CD14-positive monocyte (primary cell): ENCODE data around the gene PTPRR. TPM values are rescaled to one million over a fixed set of nuclear protein-coding genes. Genes with fewer than 3 reads are reported as not detected.

Experiments
- DNase-seq, 3 donors: peaks; one replicate each; pipeline ENCODE4 v3.0.0-alpha.2; 2011 to 2022
- H2AFZ ChIP-seq: 2 replicates; pipeline ENCODE4 v1.6.0; 2012; ENCODE audit warnings: mild to moderate bottlenecking, low read depth, low read length, inconsistent platforms; ENCODE audit not compliant: insufficient read depth, poor library complexity, severe bottlenecking
- H3K27ac ChIP-seq, 2 donors: 1 replicate in 1 of 2; 2 replicates in 1 of 2; pipeline ENCODE4 v1.5.1; 2012 to 2013; ENCODE audit warnings: low read length in 2 of 2, control low read depth in 1 of 2, inconsistent platforms in 1 of 2, low read depth in 1 of 2, mild to moderate bottlenecking in 1 of 2
- H3K27me3 ChIP-seq, 2 donors: one replicate each; pipeline versions ENCODE4 v1.6.0 to v1.6.1; 2011 to 2013; ENCODE audit warnings: low read length in 2 of 2; ENCODE audit not compliant: control insufficient read depth in 2 of 2, insufficient read depth in 2 of 2
- H3K36me3 ChIP-seq, 2 donors: replicated peaks in 1 of 2; 1 replicate in 1 of 2; 2 replicates in 1 of 2; pipeline versions ENCODE4 v1.5.1 to v1.6.1; 2012 to 2013; ENCODE audit warnings: low read length in 2 of 2, control low read depth in 1 of 2, inconsistent platforms in 1 of 2, mild to moderate bottlenecking in 1 of 2; ENCODE audit not compliant: insufficient read depth in 2 of 2, control insufficient read depth in 1 of 2
- H3K4me1 ChIP-seq, 2 donors: 1 replicate in 1 of 2; 2 replicates in 1 of 2; pipeline versions ENCODE4 v1.5.1 to v1.6.1; 2012 to 2013; ENCODE audit warnings: low read length in 2 of 2, control low read depth in 1 of 2, inconsistent platforms in 1 of 2, mild to moderate bottlenecking in 1 of 2, moderate library complexity in 1 of 2; ENCODE audit not compliant: insufficient read depth in 2 of 2, control insufficient read depth in 1 of 2
- H3K4me2 ChIP-seq: replicated peaks from 2 replicates; pipeline ENCODE3; 2012; ENCODE audit warnings: low read length, moderate library complexity, mild to moderate bottlenecking; ENCODE audit not compliant: poor library complexity, severe bottlenecking; ENCODE audit errors: extremely low read depth
- H3K4me3 ChIP-seq, 3 experiments: fragments of 200-600 bp in 1 of 3; sonication (generic) in 1 of 3; replicated peaks in 1 of 3; 1 replicate in 2 of 3; 2 replicates in 1 of 3; pipeline ENCODE4 v1.5.1; 2011 to 2013; ENCODE audit warnings: low read length in 3 of 3, mild to moderate bottlenecking in 3 of 3, control low read depth in 2 of 3, low read depth in 2 of 3, inconsistent platforms in 1 of 3, moderate library complexity in 1 of 3
- H3K79me2 ChIP-seq: 2 replicates; pipeline ENCODE4 v1.6.0; 2012; ENCODE audit warnings: mild to moderate bottlenecking, control low read depth, inconsistent platforms, low read length, moderate library complexity; ENCODE audit not compliant: insufficient read depth
- H3K9ac ChIP-seq: 2 replicates; pipeline ENCODE4 v1.6.0; 2017; ENCODE audit warnings: low read length, mild to moderate bottlenecking; ENCODE audit not compliant: insufficient read depth, poor library complexity, severe bottlenecking
- H3K9me3 ChIP-seq, 2 donors: replicated peaks in 1 of 2; 1 replicate in 1 of 2; 2 replicates in 1 of 2; pipeline versions ENCODE4 v1.5.1 to v1.6.1; 2012 to 2013; ENCODE audit warnings: low read length in 2 of 2, control low read depth in 1 of 2; ENCODE audit not compliant: control insufficient read depth in 1 of 2, insufficient read depth in 1 of 2
- H4K20me1 ChIP-seq: 2 replicates; pipeline ENCODE4 v1.6.0; 2012; ENCODE audit warnings: mild to moderate bottlenecking, low read length, control low read depth, moderate library complexity; ENCODE audit not compliant: insufficient read depth
- H3K27ac Mint-ChIP-seq, 7 donors: one replicate each; pipeline ENCODE4 v1.8.0; 2020; ENCODE audit warnings: mild to moderate bottlenecking in 7 of 7, mixed read lengths in 7 of 7, moderate library complexity in 6 of 7, inconsistent platforms in 2 of 7
- H3K27me3 Mint-ChIP-seq, 3 donors: one replicate each; pipeline ENCODE4 v1.8.0; 2021 to 2022; ENCODE audit warnings: low read depth in 3 of 3, mild to moderate bottlenecking in 3 of 3, mixed read lengths in 3 of 3, moderate library complexity in 3 of 3, inconsistent platforms in 1 of 3
- H3K36me3 Mint-ChIP-seq, 2 donors: one replicate each; pipeline ENCODE4 v1.8.0; 2020; ENCODE audit warnings: mixed read lengths in 2 of 2, inconsistent platforms in 1 of 2, mild to moderate bottlenecking in 1 of 2
- H3K4me1 Mint-ChIP-seq: one replicate; pipeline ENCODE4 v1.8.0; 2020; ENCODE audit warnings: mild to moderate bottlenecking, mixed read lengths
- H3K4me3 Mint-ChIP-seq, 2 donors: one replicate each; pipeline ENCODE4 v1.8.0; 2020; ENCODE audit warnings: mild to moderate bottlenecking in 2 of 2, mixed read lengths in 2 of 2, moderate library complexity in 1 of 2
- H3K9me3 Mint-ChIP-seq, 7 donors: one replicate each; pipeline ENCODE4 v1.8.0; 2020 to 2022; ENCODE audit warnings: mixed read lengths in 7 of 7, mild to moderate bottlenecking in 6 of 7, moderate library complexity in 6 of 7, inconsistent platforms in 2 of 7
- WGBS: methylation state at CpG from one replicate; pipeline ENCODE4 v1.1.5; 2013; ENCODE audit warnings: missing lambda C conversion rate; ENCODE audit not compliant: insufficient coverage; 5-methylcytosine and 5-hydroxymethylcytosine counted together
- intact Hi-C, 2 donors: fragments of 100-400 bp; cut with micrococcal nuclease; formaldehyde crosslinking; loops; one replicate each; pipeline versions ENCODE4 v1.15.0 to v1.15.1; 2023
- polyA plus RNA-seq, 3 donors: library from polyadenylated mRNA; depleted of rRNA in 1 of 3; unstranded in 2 of 3; stranded (reverse) in 1 of 3; fragments of 300-500 nt in 2 of 3; fragments of >200 nt in 1 of 3; fragmentation: Illumina TruSeq in 2 of 3; gene quantifications; 1 replicate in 2 of 3; 2 replicates in 1 of 3; pipeline ENCODE4 v1.2.3, GENCODE V29; 2012 to 2021
- TF ChIP-seq, protein P1 (sequence below): fragments of 200-600 bp; IDR thresholded peaks from one replicate; pipeline ENCODE4 v1.8.0; 2022; ENCODE audit warnings: antibody characterized with exemption, mild to moderate bottlenecking

Gene PTPRR
- polyA plus RNA-seq, 3 donors, result not detected

DNA sequence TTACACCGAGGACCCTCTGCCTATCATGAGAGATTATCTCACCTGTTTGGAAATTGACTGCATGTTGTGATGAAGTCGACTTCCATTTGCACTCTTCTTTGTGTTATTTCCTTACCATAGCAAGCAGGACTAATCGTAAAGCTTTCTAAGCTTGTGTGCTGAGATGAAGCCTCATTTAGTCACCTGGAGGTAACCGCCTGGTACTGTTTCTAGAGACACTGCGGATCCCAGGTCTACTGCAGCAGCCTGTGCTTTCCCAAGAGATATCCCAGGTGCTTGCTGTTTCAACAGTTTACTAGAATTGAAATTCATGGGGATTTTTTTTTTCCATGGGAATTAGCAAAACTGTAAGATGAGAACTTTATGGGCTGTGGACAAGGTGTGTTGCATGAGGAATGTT, 131.8 kb downstream of the PTPRR start:
- Histone ChIP-seq H3K27me3 (no peaks in the 10 kb centered on the region), H2AFZ (no peak overlapping the region), H3K79me2 (no peaks in the 10 kb centered on the region), H3K4me2 (no peak overlapping the region), H3K36me3 (no peaks in the 10 kb centered on the region), H3K4me1 (no peaks in the 10 kb centered on the region), H3K9ac (no peak overlapping the region), H3K9me3 (peaks cover 0 to 8% of the 10 kb centered on the region in 2 donors), H4K20me1 (no peaks in the 10 kb centered on the region), H3K4me3 (no peak overlapping the region), H3K27ac (no peak overlapping the region)
- intact Hi-C loops, result no loop called here
- no peak for DNase-seq
- no peaks in the 10 kb centered on the region for H3K4me1 Mint-ChIP-seq
- 89% methylated on average over 3 of the region's 5 CpGs for WGBS
- TF ChIP-seq, protein P1, sequence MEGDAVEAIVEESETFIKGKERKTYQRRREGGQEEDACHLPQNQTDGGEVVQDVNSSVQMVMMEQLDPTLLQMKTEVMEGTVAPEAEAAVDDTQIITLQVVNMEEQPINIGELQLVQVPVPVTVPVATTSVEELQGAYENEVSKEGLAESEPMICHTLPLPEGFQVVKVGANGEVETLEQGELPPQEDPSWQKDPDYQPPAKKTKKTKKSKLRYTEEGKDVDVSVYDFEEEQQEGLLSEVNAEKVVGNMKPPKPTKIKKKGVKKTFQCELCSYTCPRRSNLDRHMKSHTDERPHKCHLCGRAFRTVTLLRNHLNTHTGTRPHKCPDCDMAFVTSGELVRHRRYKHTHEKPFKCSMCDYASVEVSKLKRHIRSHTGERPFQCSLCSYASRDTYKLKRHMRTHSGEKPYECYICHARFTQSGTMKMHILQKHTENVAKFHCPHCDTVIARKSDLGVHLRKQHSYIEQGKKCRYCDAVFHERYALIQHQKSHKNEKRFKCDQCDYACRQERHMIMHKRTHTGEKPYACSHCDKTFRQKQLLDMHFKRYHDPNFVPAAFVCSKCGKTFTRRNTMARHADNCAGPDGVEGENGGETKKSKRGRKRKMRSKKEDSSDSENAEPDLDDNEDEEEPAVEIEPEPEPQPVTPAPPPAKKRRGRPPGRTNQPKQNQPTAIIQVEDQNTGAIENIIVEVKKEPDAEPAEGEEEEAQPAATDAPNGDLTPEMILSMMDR, result no peak
- no peaks in the 10 kb centered on the region for H3K36me3 Mint-ChIP-seq
- no peak overlapping the region for H3K27ac Mint-ChIP-seq
- no peak overlapping the region for H3K4me3 Mint-ChIP-seq
- H3K9me3 Mint-ChIP-seq, result peaks cover 0 to 3% (median 0%) of the 10 kb centered on the region in 7 donors
- peaks cover 0 to 4% (median 0%) of the 10 kb centered on the region in 3 donors for H3K27me3 Mint-ChIP-seq

DNA sequence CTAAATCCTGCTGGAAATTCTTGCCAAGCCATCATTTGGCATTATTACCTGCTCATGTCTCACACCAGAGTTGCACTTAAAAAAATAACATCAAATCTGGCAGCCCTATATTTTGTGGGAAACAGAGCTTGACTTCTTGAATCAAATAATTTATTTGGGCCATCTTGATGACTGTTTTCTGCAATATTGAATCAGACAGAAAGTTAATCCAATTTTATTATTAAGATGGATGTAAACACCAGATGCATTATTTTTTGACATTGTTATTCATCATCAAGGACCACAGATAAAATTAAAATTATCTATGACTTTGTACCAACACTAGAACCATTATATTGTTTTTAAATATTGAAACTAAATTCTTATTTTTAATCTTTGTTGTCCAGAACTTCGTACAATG, 132.9 kb downstream of the PTPRR start:
- no peak for DNase-seq
- no CpG with 5 or more reads among the region's 1 CpG for WGBS
- H3K27me3 Mint-ChIP-seq, result peaks cover 0 to 4% (median 0%) of the 10 kb centered on the region in 3 donors

More for the DNA sequence above, 132.9 kb downstream of the PTPRR start:
- Histone ChIP-seq H3K36me3 (no peaks in the 10 kb centered on the region), H3K9ac (no peak overlapping the region), H3K4me2 (no peak overlapping the region), H3K27me3 (no peaks in the 10 kb centered on the region), H2AFZ (no peak overlapping the region), H4K20me1 (no peaks in the 10 kb centered on the region), H3K4me1 (no peaks in the 10 kb centered on the region), H3K4me3 (no peak overlapping the region), H3K9me3 (peaks cover 0 to 16% of the 10 kb centered on the region in 2 donors), H3K79me2 (no peaks in the 10 kb centered on the region), H3K27ac (no peak overlapping the region)
- Mint-ChIP-seq H3K27ac (no peak overlapping the region), H3K36me3 (no peaks in the 10 kb centered on the region), H3K9me3 (peaks cover 0 to 7% (median 2%) of the 10 kb centered on the region in 7 donors), H3K4me3 (no peak overlapping the region), H3K4me1 (no peaks in the 10 kb centered on the region)
- intact Hi-C loops, result no loop called here
- TF ChIP-seq, protein P1, result no peak
